Thyroid gland (tissue), 4 donors: ENCODE data around the gene GBGT1.

Experiments used
- CTCF ChIP-seq, 6 experiments: fragments of 200-600 bp in 3 of 6; fragments of 450-650 bp in 3 of 6; sonication (generic) in 3 of 6; IDR thresholded peaks; one replicate each; pipeline ENCODE4 v1.5.1; 2016 to 2019; ENCODE audit warnings: antibody characterized with exemption in 6 of 6, mild to moderate bottlenecking in 2 of 6, inconsistent platforms in 1 of 6, moderate library complexity in 1 of 6
- POLR2A ChIP-seq, 2 donors: fragments of 450-650 bp; IDR thresholded peaks; one replicate each; pipeline ENCODE4 v1.6.1; 2017; ENCODE audit warnings: antibody characterized with exemption in 2 of 2, mild to moderate bottlenecking in 2 of 2, moderate library complexity in 1 of 2

GRCh38 chr9:133114886-133115603 lies 48.7 kb downstream of the GBGT1 start:
- TF ChIP-seq POLR2A (IDR thresholded peaks at IDR 0.05) (no peak), CTCF (IDR thresholded peaks at IDR 0.05) (no peak)
